ENCODE results near the gene MR1. TPM values are rescaled to one million over a fixed set of nuclear protein-coding genes. Genes with fewer than 3 reads are reported as not detected.

MR1 gene
- total RNA-seq, 1 experiment from 2014 or later = 19.6 TPM

- DNase-seq (ENCODE audit: low spot score) = no peak
These were observed 73.9 kb downstream of the MR1 start for GRCh38 chr1:181107711-181108110.

- DNase-seq (ENCODE audit: low spot score) = no peak
These were observed 74.6 kb downstream of the MR1 start for GRCh38 chr1:181108304-181108867.

DNA sequence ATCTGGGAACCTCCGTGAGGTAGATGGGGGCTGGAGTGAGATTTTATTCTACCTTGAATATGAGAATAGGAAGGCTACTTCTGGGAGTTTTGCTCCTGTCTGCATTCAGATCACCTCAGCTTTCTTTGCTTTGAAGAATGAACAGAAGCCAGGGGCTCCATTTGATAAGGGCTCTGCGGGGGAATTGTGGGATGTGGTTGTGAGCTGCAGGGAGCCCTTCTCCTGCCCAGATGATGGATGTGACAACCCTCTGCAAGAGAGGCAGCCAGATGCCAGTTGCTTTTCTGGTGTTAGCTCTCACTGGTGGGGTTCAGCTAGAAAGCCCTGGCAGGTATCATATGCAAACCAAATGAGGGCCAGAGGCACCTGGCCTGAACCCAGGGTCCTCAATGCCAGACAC lies 76.2 kb downstream of the MR1 start:
- no peak for DNase-seq (ENCODE audit: low spot score)

Other genes with a start within 250 kb of the MR1 start
- gene KIAA1614, start 121.1 kb upstream of the MR1 start, total RNA-seq (2014; rRNA removed; shearing (Covaris generic)) = 3.8 and 9.4 TPM in 2 replicates
- gene STX6, start 11.1 kb upstream of the MR1 start, total RNA-seq (2014; rRNA removed; shearing (Covaris generic)) = 34.1 and 42.1 TPM in 2 replicates
- 41.9 and 45.0 TPM in 2 replicates for gene IER5, start 54.7 kb downstream of the MR1 start, total RNA-seq (2014; rRNA removed; shearing (Covaris generic))

All from A172 (cell line).